Endothelial cell of umbilical vein (primary cell): Measurements from ENCODE around the gene PIM1. TPM values are rescaled to one million over a fixed set of nuclear protein-coding genes. Genes with fewer than 3 reads are reported as not detected.

Experiments used
- BruUV-seq: library from RNA; stranded (reverse); fragments of 400-500 nt; replicated peaks from 2 replicates; lab custom pipeline; 2021; lab: Mats Ljungman, UMichigan
- CTCF ChIA-PET: fragments of 300-600, 350-600 bp; sonication (Branson Sonifier 250); formaldehyde crosslinking; loops from one replicate; lab custom pipeline; 2021; ENCODE audit warnings: antibody characterized with exemption, inconsistent platforms; lab: Charles Lee
- POLR2A ChIA-PET: fragments of 300-600, 350-600 bp; sonication (Branson Sonifier 250); formaldehyde crosslinking; loops from one replicate; lab custom pipeline; 2021; ENCODE audit warnings: antibody characterized with exemption, inconsistent platforms; lab: Charles Lee
- DNase-seq: peaks from one replicate; pipeline ENCODE4 v3.0.0-alpha.2; 2011; ENCODE audit warnings: low read depth, low spot score
- FAIRE-seq: peaks from 2 replicates; lab custom pipeline; 2011; peaks lifted over from hg19 to GRCh38; lab: Jason Lieb, UNC
- H2AFZ ChIP-seq: 2 replicates; pipeline ENCODE4 v1.6.0; 2012; ENCODE audit warnings: low read depth, low read length, control low read depth, inconsistent platforms
- H3K27ac ChIP-seq: 2 replicates; pipeline ENCODE4 v1.5.1; 2011; ENCODE audit warnings: low read depth, mild to moderate bottlenecking, control low read depth, low read length, moderate library complexity; ENCODE audit not compliant: insufficient read depth
- H3K27me3 ChIP-seq, 2 experiments: 2 replicates each; pipeline versions ENCODE4 v1.6.0 to v1.6.1; 2011; ENCODE audit warnings: low read length in 2 of 2, mixed read lengths in 1 of 2; ENCODE audit not compliant: control insufficient read depth in 2 of 2, insufficient read depth in 2 of 2
- H3K36me3 ChIP-seq, 2 experiments: 2 replicates in 1 of 2; 3 replicates in 1 of 2; pipeline ENCODE4 v1.5.1; 2011; ENCODE audit warnings: low read length in 2 of 2, mild to moderate bottlenecking in 1 of 2, moderate library complexity in 1 of 2; ENCODE audit not compliant: control insufficient read depth in 2 of 2, insufficient read depth in 2 of 2; ENCODE audit errors: extremely low read depth in 1 of 2
- H3K4me1 ChIP-seq: 3 replicates; pipeline ENCODE4 v1.5.1; 2011; ENCODE audit warnings: mild to moderate bottlenecking, low read length; ENCODE audit not compliant: control insufficient read depth, insufficient read depth; ENCODE audit errors: extremely low read depth
- H3K4me2 ChIP-seq: 2 replicates; pipeline ENCODE4 v1.6.1; 2011; ENCODE audit warnings: low read length, control low read depth, mixed read lengths; ENCODE audit not compliant: insufficient read depth
- H3K4me3 ChIP-seq, 3 experiments: fragments of 200-600 bp in 1 of 3; sonication (generic), shearing (Covaris generic) in 1 of 3; replicated peaks in 1 of 3; 2 replicates each; pipeline ENCODE4 v1.5.1; 2011 to 2016; ENCODE audit warnings: control low read depth in 3 of 3, low read length in 3 of 3, mild to moderate bottlenecking in 2 of 3, inconsistent platforms in 1 of 3, low read depth in 1 of 3, moderate library complexity in 1 of 3; ENCODE audit not compliant: insufficient read depth in 1 of 3
- H3K79me2 ChIP-seq: 2 replicates; pipeline ENCODE4 v1.6.0; 2012; ENCODE audit warnings: low read length, inconsistent platforms; ENCODE audit not compliant: control insufficient read depth, insufficient read depth
- H3K9ac ChIP-seq: replicated peaks from 2 replicates; pipeline ENCODE3; 2011; ENCODE audit warnings: low read length, control low read depth; ENCODE audit not compliant: insufficient read depth; ENCODE audit errors: extremely low read depth
- H3K9me1 ChIP-seq: replicated peaks from 3 replicates; pipeline ENCODE4 v1.6.0; 2011; ENCODE audit warnings: mild to moderate bottlenecking, low read length; ENCODE audit not compliant: control insufficient read depth, insufficient read depth; ENCODE audit errors: extremely low read depth
- H3K9me3 ChIP-seq: replicated peaks from 2 replicates; pipeline ENCODE4 v1.5.1; 2012; ENCODE audit warnings: low read length, inconsistent platforms; ENCODE audit not compliant: control insufficient read depth, insufficient read depth
- H4K20me1 ChIP-seq: replicated peaks from 2 replicates; pipeline ENCODE3; 2011; ENCODE audit warnings: mild to moderate bottlenecking, low read length; ENCODE audit not compliant: control insufficient read depth, insufficient read depth; ENCODE audit errors: extremely low read depth
- EZH2 ChIP-seq: IDR thresholded peaks from 2 replicates; pipeline ENCODE4 v1.6.1; 2012; ENCODE audit warnings: borderline replicate concordance, low read depth, mild to moderate bottlenecking, moderate library complexity, low read length, inconsistent platforms; ENCODE audit not compliant: severe bottlenecking
- FOS ChIP-seq: IDR thresholded peaks from 2 replicates; pipeline ENCODE4 v1.6.1; 2011; ENCODE audit warnings: mild to moderate bottlenecking, low read length, moderate library complexity, borderline replicate concordance; ENCODE audit not compliant: insufficient read depth
- GATA2 ChIP-seq: IDR thresholded peaks from 2 replicates; pipeline ENCODE4 v1.7.0; 2011; ENCODE audit warnings: low read depth, mild to moderate bottlenecking, moderate library complexity, mixed read lengths, low read length; ENCODE audit not compliant: insufficient read length, insufficient read depth
- JUN ChIP-seq: IDR thresholded peaks from 2 replicates; pipeline ENCODE4 v1.6.1; 2011; ENCODE audit warnings: borderline replicate concordance, low read depth; ENCODE audit not compliant: insufficient read length, insufficient read depth
- MYC ChIP-seq: IDR thresholded peaks from one replicate; pipeline ENCODE4 v1.6.1; 2011; ENCODE audit warnings: mild to moderate bottlenecking, low read depth, low read length
- POLR2A ChIP-seq: IDR thresholded peaks from 2 replicates; pipeline ENCODE4 v1.6.1; 2012; ENCODE audit warnings: low read depth, mild to moderate bottlenecking, control low read depth, low read length
- POLR2AphosphoS5 ChIP-seq: IDR thresholded peaks from 2 replicates; pipeline ENCODE4 v1.6.1; 2012; ENCODE audit warnings: low read depth, mild to moderate bottlenecking, control low read depth, low read length, moderate library complexity; ENCODE audit not compliant: insufficient read depth
- dilution Hi-C: fragments of 300-500 bp; cut with MboI; formaldehyde crosslinking; loops from one replicate; pipeline ENCODE4 v1.15.0; 2019; ENCODE audit warnings: low sequenced_read_pairs; ENCODE audit not compliant: extremely low pct_ligation_motif_present
- intact Hi-C: fragments of 100-400 bp; cut with micrococcal nuclease; formaldehyde crosslinking; loops from one replicate; pipeline ENCODE4 v1.10.0; 2022
- polyA plus RNA-seq, 4 experiments: library from polyadenylated mRNA; depleted of rRNA in 3 of 4; stranded (reverse) in 3 of 4; unstranded in 1 of 4; fragments of >200 nt; gene quantifications; 2 replicates each; pipeline versions ENCODE4 v1.2.1 to v1.2.3, GENCODE V29; 2011 to 2012; ENCODE audit warnings: missing spikeins in 1 of 4
- total RNA-seq: library from RNA; stranded (reverse); gene quantifications from 2 replicates; pipeline ENCODE4 v1.2.3, GENCODE V29; 2021
- TF ChIP-seq, protein P1 (sequence below): IDR thresholded peaks from 2 replicates; pipeline ENCODE4 v1.6.1; 2011; ENCODE audit not compliant: insufficient read depth, insufficient read length
- TF ChIP-seq, protein P2 (sequence below), 2 donors: IDR thresholded peaks; 1 replicate in 1 of 2; 2 replicates in 1 of 2; pipeline ENCODE4 v1.5.1; 2011; ENCODE audit warnings: low read length in 2 of 2, mild to moderate bottlenecking in 2 of 2, moderate library complexity in 2 of 2, control low read depth in 1 of 2, inconsistent platforms in 1 of 2, low read depth in 1 of 2; ENCODE audit not compliant: insufficient read depth in 1 of 2; ENCODE audit errors: extremely low read depth in 1 of 2

Gene PIM1
- total and polyA plus RNA-seq, 2 donors (not counting 3 experiments of a cell fraction or from before 2014, with no cell fraction given): 9.2 to 11.3 TPM

DNA sequence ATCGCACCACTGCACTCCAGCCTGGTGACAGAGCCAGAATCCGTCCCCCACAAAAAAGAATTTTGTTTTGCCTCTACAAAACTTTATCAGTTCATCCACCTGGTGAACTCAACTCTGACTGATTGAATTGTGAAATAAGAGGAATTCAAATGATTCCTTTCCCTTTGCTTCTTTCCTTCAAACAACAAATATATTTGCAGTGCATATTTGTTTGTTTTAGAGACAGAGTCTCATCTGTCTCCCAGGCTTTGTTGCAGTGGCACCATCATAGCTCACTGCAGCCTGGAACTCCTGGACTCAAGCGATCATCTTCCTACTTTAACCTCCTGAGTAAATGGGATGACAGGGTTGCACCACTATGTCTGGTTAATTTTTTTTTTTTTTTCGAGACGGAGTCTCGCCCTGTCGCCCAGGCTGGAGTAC lies 23.2 kb upstream of the PIM1 start:
- H3K9ac ChIP-seq: no peak overlapping the region
- H3K9me1 ChIP-seq: no peaks in the 10 kb centered on the region
- no peaks in the 10 kb centered on the region for H3K4me1 ChIP-seq
- H3K4me2 ChIP-seq: no peak overlapping the region
- no peak for DNase-seq
- no peak overlapping the region for H3K4me3 ChIP-seq
- no peaks in the 10 kb centered on the region for H3K9me3 ChIP-seq
- dilution Hi-C loops: no loop called here
- no peak for TF ChIP-seq GATA2
- TF ChIP-seq POLR2AphosphoS5: no peak
- TF ChIP-seq FOS: no peak
- no peak for TF ChIP-seq EZH2
- TF ChIP-seq MYC: no peak
- TF ChIP-seq, protein P1, sequence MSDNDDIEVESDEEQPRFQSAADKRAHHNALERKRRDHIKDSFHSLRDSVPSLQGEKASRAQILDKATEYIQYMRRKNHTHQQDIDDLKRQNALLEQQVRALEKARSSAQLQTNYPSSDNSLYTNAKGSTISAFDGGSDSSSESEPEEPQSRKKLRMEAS: no peak
- TF ChIP-seq, protein P2, sequence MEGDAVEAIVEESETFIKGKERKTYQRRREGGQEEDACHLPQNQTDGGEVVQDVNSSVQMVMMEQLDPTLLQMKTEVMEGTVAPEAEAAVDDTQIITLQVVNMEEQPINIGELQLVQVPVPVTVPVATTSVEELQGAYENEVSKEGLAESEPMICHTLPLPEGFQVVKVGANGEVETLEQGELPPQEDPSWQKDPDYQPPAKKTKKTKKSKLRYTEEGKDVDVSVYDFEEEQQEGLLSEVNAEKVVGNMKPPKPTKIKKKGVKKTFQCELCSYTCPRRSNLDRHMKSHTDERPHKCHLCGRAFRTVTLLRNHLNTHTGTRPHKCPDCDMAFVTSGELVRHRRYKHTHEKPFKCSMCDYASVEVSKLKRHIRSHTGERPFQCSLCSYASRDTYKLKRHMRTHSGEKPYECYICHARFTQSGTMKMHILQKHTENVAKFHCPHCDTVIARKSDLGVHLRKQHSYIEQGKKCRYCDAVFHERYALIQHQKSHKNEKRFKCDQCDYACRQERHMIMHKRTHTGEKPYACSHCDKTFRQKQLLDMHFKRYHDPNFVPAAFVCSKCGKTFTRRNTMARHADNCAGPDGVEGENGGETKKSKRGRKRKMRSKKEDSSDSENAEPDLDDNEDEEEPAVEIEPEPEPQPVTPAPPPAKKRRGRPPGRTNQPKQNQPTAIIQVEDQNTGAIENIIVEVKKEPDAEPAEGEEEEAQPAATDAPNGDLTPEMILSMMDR (IDR thresholded peaks at IDR 0.05; ENCODE audit: extremely low read depth in 1 of 2, insufficient read depth in 1 of 2, low read depth in 1 of 2, low read length in 2 of 2): no peak
- no peak for TF ChIP-seq JUN
- no peak for TF ChIP-seq POLR2A
- intact Hi-C loops: no loop called here
- POLR2A ChIA-PET: no interaction called here
- no peaks in the 10 kb centered on the region for H4K20me1 ChIP-seq
- CTCF ChIA-PET: no interaction called here
- H3K27me3 ChIP-seq: peaks cover 6 to 16% of the 10 kb centered on the region in 2 experiments
- H3K36me3 ChIP-seq: no peaks in the 10 kb centered on the region
- no TSS peak for BruUV-seq
- no peak for FAIRE-seq
- H2AFZ ChIP-seq: no peak overlapping the region
- no peak overlapping the region for H3K27ac ChIP-seq
- no peaks in the 10 kb centered on the region for H3K79me2 ChIP-seq
